ENCODE measurements around the gene GJD3.

GJD3 gene

DNA sequence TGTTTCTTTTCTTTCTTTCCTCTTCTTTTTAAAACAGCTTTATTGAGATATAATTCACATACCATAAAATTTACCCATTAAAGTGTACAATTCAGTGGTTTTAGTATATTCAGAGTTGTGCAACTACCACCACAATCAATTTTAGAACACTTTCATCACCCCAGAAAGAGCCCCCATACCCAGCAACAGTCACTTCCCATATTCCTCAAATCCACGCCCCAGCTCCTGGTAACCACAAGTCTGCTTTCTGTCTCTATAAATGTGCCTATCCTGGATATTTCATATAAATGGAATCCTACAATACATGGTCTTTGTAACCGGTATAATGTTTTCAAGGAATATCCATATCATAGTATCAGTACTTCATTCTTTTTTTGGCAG, 36.2 kb downstream of the GJD3 start:
- no peak for DNase-seq (ENCODE audit: low read depth)
- no peak overlapping the region for H3K4me3 ChIP-seq (ENCODE audit: low read depth, low read length)
- TF ChIP-seq, protein P1, sequence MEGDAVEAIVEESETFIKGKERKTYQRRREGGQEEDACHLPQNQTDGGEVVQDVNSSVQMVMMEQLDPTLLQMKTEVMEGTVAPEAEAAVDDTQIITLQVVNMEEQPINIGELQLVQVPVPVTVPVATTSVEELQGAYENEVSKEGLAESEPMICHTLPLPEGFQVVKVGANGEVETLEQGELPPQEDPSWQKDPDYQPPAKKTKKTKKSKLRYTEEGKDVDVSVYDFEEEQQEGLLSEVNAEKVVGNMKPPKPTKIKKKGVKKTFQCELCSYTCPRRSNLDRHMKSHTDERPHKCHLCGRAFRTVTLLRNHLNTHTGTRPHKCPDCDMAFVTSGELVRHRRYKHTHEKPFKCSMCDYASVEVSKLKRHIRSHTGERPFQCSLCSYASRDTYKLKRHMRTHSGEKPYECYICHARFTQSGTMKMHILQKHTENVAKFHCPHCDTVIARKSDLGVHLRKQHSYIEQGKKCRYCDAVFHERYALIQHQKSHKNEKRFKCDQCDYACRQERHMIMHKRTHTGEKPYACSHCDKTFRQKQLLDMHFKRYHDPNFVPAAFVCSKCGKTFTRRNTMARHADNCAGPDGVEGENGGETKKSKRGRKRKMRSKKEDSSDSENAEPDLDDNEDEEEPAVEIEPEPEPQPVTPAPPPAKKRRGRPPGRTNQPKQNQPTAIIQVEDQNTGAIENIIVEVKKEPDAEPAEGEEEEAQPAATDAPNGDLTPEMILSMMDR (IDR thresholded peaks at IDR 0.05; ENCODE audit: control insufficient read depth, extremely low read depth, insufficient read depth): no peak

DNA sequence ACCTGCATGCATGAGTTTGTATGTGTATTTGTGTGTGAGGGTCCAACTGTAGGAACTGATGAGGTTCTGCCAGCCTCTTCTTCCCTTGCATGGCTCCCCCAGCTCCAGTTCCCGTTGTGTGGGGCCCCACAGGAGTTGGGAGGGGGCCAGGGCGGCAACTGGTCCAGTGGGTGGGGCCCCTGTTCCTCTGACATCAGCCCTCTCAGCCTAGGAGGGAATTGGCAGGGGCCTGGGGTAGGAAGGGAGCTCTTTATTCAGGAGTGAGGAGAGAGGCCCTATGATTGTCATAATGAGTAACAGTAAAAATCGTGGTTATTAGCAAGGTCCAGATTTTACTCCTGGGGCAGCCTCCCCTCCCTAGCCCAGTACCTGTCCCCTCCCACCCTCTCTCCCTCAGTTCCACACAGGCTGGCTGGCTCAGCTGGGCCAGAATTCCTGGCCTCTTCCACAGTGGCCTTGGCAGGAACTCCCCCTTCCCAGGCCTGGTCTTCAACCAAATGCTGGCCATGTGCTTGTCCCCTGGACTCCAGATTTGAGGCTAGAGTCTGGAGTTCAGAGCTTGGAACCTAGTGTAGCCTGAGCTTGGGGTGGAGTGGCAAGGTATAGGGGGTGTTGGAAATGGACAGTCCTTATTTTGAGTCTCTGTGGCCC, 36.7 kb downstream of the GJD3 start:
- TF ChIP-seq, protein P1 (IDR thresholded peaks at IDR 0.05; ENCODE audit: control insufficient read depth, extremely low read depth, insufficient read depth): no peak
- DNase-seq (ENCODE audit: low read depth): no peak
- no peak overlapping the region for H3K4me3 ChIP-seq (ENCODE audit: low read depth, low read length)

- H3K4me3 ChIP-seq (ENCODE audit: low read depth, low read length): no peak overlapping the region
- DNase-seq (ENCODE audit: low read depth): no peak
- TF ChIP-seq, protein P1 (IDR thresholded peaks at IDR 0.05; ENCODE audit: control insufficient read depth, extremely low read depth, insufficient read depth): no peak
Observed at GRCh38 chr17:40327244-40327729, 37.2 kb downstream of the GJD3 start.

DNA sequence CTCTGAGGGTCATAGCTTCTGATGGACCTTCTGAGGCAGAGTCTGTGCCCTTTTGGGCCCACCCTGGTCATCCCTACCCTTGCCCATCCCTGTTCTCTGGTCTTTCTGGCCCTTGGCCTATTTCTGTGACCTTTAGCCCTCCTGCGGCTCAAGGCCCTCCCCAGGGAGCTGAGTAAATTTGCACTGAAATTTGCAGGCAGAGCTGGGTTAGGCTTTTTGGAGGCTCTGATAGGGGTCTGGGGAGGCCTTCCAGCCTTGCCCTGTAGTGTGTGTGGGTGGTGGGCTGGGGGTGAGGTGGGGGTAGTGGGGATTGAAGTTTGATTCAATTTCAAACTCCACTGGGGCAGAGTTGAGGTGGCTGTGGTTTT, 37.7 kb downstream of the GJD3 start:
- H3K4me3 ChIP-seq (ENCODE audit: low read depth, low read length): no peak overlapping the region
- TF ChIP-seq, protein P1 (IDR thresholded peaks at IDR 0.05; ENCODE audit: control insufficient read depth, extremely low read depth, insufficient read depth): no peak
- DNase-seq (ENCODE audit: low read depth): no peak

GRCh38 chr17:40326014-40326831, 38.3 kb downstream of the GJD3 start:
- DNase-seq (ENCODE audit: low read depth): no peak
- TF ChIP-seq, protein P1 (IDR thresholded peaks at IDR 0.05; ENCODE audit: control insufficient read depth, extremely low read depth, insufficient read depth): no peak
- H3K4me3 ChIP-seq (ENCODE audit: low read depth, low read length): no peak overlapping the region

- DNase-seq (ENCODE audit: low read depth): no peak
- no peak overlapping the region for H3K4me3 ChIP-seq (ENCODE audit: low read depth, low read length)
- TF ChIP-seq, protein P1 (IDR thresholded peaks at IDR 0.05; ENCODE audit: control insufficient read depth, extremely low read depth, insufficient read depth): no peak
Observed at GRCh38 chr17:40325156-40326013, 39.2 kb downstream of the GJD3 start.
